GM23338 (cell line): ENCODE measurements around the gene DCST2.

Source experiments
- NANOG ChIP-seq: IDR thresholded peaks from 2 replicates; pipeline ENCODE4 v1.6.1; 2016; ENCODE audit warnings: antibody characterized with exemption, borderline replicate concordance
- TF ChIP-seq, protein P1 (sequence below), 2 experiments: fragments of 200-600 bp in 1 of 2; sonication (generic) in 1 of 2; conservative IDR thresholded peaks; 2 replicates each; pipeline versions ENCODE4 v1.5.1 to v1.6.1; 2016 to 2017; ENCODE audit warnings: antibody characterized with exemption in 2 of 2, low read depth in 2 of 2, mild to moderate bottlenecking in 2 of 2, moderate library complexity in 1 of 2

GRCh38 chr1:154988058-154988954 is 45.3 kb downstream of the DCST2 start:
- TF ChIP-seq, protein P1, sequence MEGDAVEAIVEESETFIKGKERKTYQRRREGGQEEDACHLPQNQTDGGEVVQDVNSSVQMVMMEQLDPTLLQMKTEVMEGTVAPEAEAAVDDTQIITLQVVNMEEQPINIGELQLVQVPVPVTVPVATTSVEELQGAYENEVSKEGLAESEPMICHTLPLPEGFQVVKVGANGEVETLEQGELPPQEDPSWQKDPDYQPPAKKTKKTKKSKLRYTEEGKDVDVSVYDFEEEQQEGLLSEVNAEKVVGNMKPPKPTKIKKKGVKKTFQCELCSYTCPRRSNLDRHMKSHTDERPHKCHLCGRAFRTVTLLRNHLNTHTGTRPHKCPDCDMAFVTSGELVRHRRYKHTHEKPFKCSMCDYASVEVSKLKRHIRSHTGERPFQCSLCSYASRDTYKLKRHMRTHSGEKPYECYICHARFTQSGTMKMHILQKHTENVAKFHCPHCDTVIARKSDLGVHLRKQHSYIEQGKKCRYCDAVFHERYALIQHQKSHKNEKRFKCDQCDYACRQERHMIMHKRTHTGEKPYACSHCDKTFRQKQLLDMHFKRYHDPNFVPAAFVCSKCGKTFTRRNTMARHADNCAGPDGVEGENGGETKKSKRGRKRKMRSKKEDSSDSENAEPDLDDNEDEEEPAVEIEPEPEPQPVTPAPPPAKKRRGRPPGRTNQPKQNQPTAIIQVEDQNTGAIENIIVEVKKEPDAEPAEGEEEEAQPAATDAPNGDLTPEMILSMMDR (conservative IDR thresholded peaks at IDR 0.05; ENCODE audit: low read depth in 2 of 2), result no peak
- no peak for TF ChIP-seq NANOG
